Activated CD4-positive, alpha-beta memory T cell treated with anti-CD3 and anti-CD28 coated beads for 36 hours (primary cell): ENCODE results near the gene ACVR1B. TPM values are rescaled to one million over a fixed set of nuclear protein-coding genes. Genes with fewer than 3 reads are reported as not detected.

Source experiments
- CTCF ChIA-PET: fragments of 350-600 bp; sonication (Branson Sonifier 250); formaldehyde crosslinking; loops from one replicate; lab custom pipeline; 2021; ENCODE audit warnings: antibody characterized with exemption, inconsistent platforms; lab: Charles Lee
- POLR2A ChIA-PET: fragments of 350-600 bp; sonication (Branson Sonifier 250); formaldehyde crosslinking; loops from one replicate; lab custom pipeline; 2021; ENCODE audit warnings: antibody characterized with exemption; lab: Charles Lee
- DNase-seq: peaks from one replicate; pipeline ENCODE4 v3.0.0-alpha.2; 2020
- H3K27ac Mint-ChIP-seq: one replicate; pipeline ENCODE4 v1.8.0; 2021; ENCODE audit warnings: mixed read lengths
- H3K27me3 Mint-ChIP-seq: one replicate; pipeline ENCODE4 v1.8.0; 2021; ENCODE audit warnings: mixed read lengths
- H3K36me3 Mint-ChIP-seq: one replicate; pipeline ENCODE4 v1.8.0; 2021; ENCODE audit warnings: mixed read lengths
- H3K4me1 Mint-ChIP-seq: one replicate; pipeline ENCODE4 v1.8.0; 2021; ENCODE audit warnings: low read depth, mixed read lengths
- H3K4me3 Mint-ChIP-seq: one replicate; pipeline ENCODE4 v1.8.0; 2021; ENCODE audit warnings: mild to moderate bottlenecking, mixed read lengths
- H3K9me3 Mint-ChIP-seq: one replicate; pipeline ENCODE4 v1.8.0; 2021; ENCODE audit warnings: mixed read lengths
- intact Hi-C: fragments of 100-400 bp; cut with micrococcal nuclease; formaldehyde crosslinking; loops from one replicate; pipeline ENCODE4 v1.15.1; 2023
- total RNA-seq, 2 experiments: library from RNA; stranded (reverse); gene quantifications; one replicate each; pipeline ENCODE4 v1.2.3, GENCODE V29; 2021

The ACVR1B gene
- total RNA-seq, 2 experiments from 2014 or later = 8.0 to 8.3 TPM

GRCh38 chr12:52009081-52009751, 57.7 kb downstream of the ACVR1B start:
- H3K27ac Mint-ChIP-seq = no peak overlapping the region
- DNase-seq = no peak
- no peak overlapping the region for H3K4me3 Mint-ChIP-seq
- intact Hi-C loops = no loop called here
- H3K4me1 Mint-ChIP-seq = peaks cover 14% of the 10 kb centered on the region
- no peaks in the 10 kb centered on the region for H3K9me3 Mint-ChIP-seq
- CTCF ChIA-PET = interaction anchor here (0.7 to 8.8 kb wide), 4 partner anchors 12 to 38 kb away, joined by 3 to 168 read pairs (median 14); no protein-coding TSS in a partner anchor
- H3K36me3 Mint-ChIP-seq = peaks cover 12% of the 10 kb centered on the region
- peaks cover 2% of the 10 kb centered on the region for H3K27me3 Mint-ChIP-seq
- POLR2A ChIA-PET = interaction anchor here (0.5 kb wide), 1 partner anchor 911 kb away, joined by 3 read pairs; no protein-coding TSS in a partner anchor

GRCh38 chr12:52010152-52010622, 58.7 kb downstream of the ACVR1B start:
- intact Hi-C loops = no loop called here
- POLR2A ChIA-PET = interaction anchor here (0.9 kb wide), 1 partner anchor 13 kb away, joined by 3 read pairs; no protein-coding TSS in a partner anchor

GRCh38 chr12:52010692-52011601, 59.4 kb downstream of the ACVR1B start:
- POLR2A ChIA-PET = interaction anchor here (0.9 kb wide), 1 partner anchor 12 kb away, joined by 3 read pairs; no protein-coding TSS in a partner anchor
- no peak for DNase-seq
- intact Hi-C loops = no loop called here
- H3K27ac Mint-ChIP-seq = no peak overlapping the region
- H3K27me3 Mint-ChIP-seq = peaks cover 2% of the 10 kb centered on the region
- CTCF ChIA-PET = interaction anchor here (0.6 to 8.8 kb wide), 7 partner anchors 10 to 110 kb away, joined by 3 to 168 read pairs (median 6); no protein-coding TSS in a partner anchor
- H3K36me3 Mint-ChIP-seq = peaks cover 12% of the 10 kb centered on the region
- no peaks in the 10 kb centered on the region for H3K9me3 Mint-ChIP-seq
- peaks cover 12% of the 10 kb centered on the region for H3K4me1 Mint-ChIP-seq
- no peak overlapping the region for H3K4me3 Mint-ChIP-seq

More at GRCh38 chr12:52010152-52010622, 58.7 kb downstream of the ACVR1B start:
- CTCF ChIA-PET = interaction anchor here (0.6 to 8.8 kb wide), 6 partner anchors 11 to 111 kb away, joined by 3 to 168 read pairs (median 4); no protein-coding TSS in a partner anchor
- Mint-ChIP-seq H3K27ac (no peak overlapping the region), H3K27me3 (peaks cover 2% of the 10 kb centered on the region), H3K4me1 (peaks cover 14% of the 10 kb centered on the region), H3K4me3 (no peak overlapping the region), H3K36me3 (peaks cover 12% of the 10 kb centered on the region), H3K9me3 (no peaks in the 10 kb centered on the region)
- DNase-seq = no peak

GRCh38 chr12:52011602-52012214, 60.2 kb downstream of the ACVR1B start:
- POLR2A ChIA-PET = no interaction called here
- peaks cover 12% of the 10 kb centered on the region for H3K36me3 Mint-ChIP-seq

GRCh38 chr12:52013626-52014310, 62.3 kb downstream of the ACVR1B start:
- POLR2A ChIA-PET = no interaction called here
- no peaks in the 10 kb centered on the region for H3K27me3 Mint-ChIP-seq

More at GRCh38 chr12:52011602-52012214, 60.2 kb downstream of the ACVR1B start:
- intact Hi-C loops = no loop called here
- no peak for DNase-seq
- H3K4me3 Mint-ChIP-seq = no peak overlapping the region
- H3K4me1 Mint-ChIP-seq = peaks cover 7% of the 10 kb centered on the region
- no peak overlapping the region for H3K27ac Mint-ChIP-seq
- CTCF ChIA-PET = interaction anchor here (0.9 to 8.8 kb wide), 4 partner anchors 10 to 19 kb away, joined by 3 to 168 read pairs (median 6); no protein-coding TSS in a partner anchor
- no peaks in the 10 kb centered on the region for H3K9me3 Mint-ChIP-seq
- no peaks in the 10 kb centered on the region for H3K27me3 Mint-ChIP-seq

GRCh38 chr12:52014567-52015530, 63.4 kb downstream of the ACVR1B start:
- no peak overlapping the region for H3K27ac Mint-ChIP-seq
- ChIA-PET CTCF (interaction anchor here (0.6 to 3.5 kb wide), 3 partner anchors 10 to 23 kb away, joined by 4 to 20 read pairs (median 4); no protein-coding TSS in a partner anchor), POLR2A (no interaction called here)
- H3K36me3 Mint-ChIP-seq = peaks cover 12% of the 10 kb centered on the region
- H3K9me3 Mint-ChIP-seq = no peaks in the 10 kb centered on the region
- DNase-seq = no peak
- H3K4me3 Mint-ChIP-seq = no peak overlapping the region
- H3K4me1 Mint-ChIP-seq = no peaks in the 10 kb centered on the region
- intact Hi-C loops = no loop called here
- no peaks in the 10 kb centered on the region for H3K27me3 Mint-ChIP-seq

More at GRCh38 chr12:52013626-52014310, 62.3 kb downstream of the ACVR1B start:
- Mint-ChIP-seq H3K4me3 (no peak overlapping the region), H3K4me1 (no peaks in the 10 kb centered on the region), H3K27ac (no peak overlapping the region), H3K36me3 (peaks cover 12% of the 10 kb centered on the region), H3K9me3 (no peaks in the 10 kb centered on the region)
- CTCF ChIA-PET = interaction anchor here (0.8 to 3.5 kb wide), 2 partner anchors 11 to 20 kb away, joined by 3 to 20 read pairs; no protein-coding TSS in a partner anchor
- no peak for DNase-seq
- intact Hi-C loops = no loop called here

- H3K9me3 Mint-ChIP-seq = no peaks in the 10 kb centered on the region
- H3K27me3 Mint-ChIP-seq = no peaks in the 10 kb centered on the region
- CTCF ChIA-PET = interaction anchor here (0.6 to 3.5 kb wide), 3 partner anchors 9 to 24 kb away, joined by 4 to 20 read pairs (median 4); no protein-coding TSS in a partner anchor
- no peak overlapping the region for H3K27ac Mint-ChIP-seq
- H3K4me1 Mint-ChIP-seq = peaks cover 6% of the 10 kb centered on the region
- peaks cover 11% of the 10 kb centered on the region for H3K36me3 Mint-ChIP-seq
- H3K4me3 Mint-ChIP-seq = no peak overlapping the region
- POLR2A ChIA-PET = no interaction called here
- intact Hi-C loops = no loop called here
- DNase-seq = no peak
Measured at GRCh38 chr12:52015532-52016041, 64.1 kb downstream of the ACVR1B start.

- CTCF ChIA-PET = interaction anchor here (2.2 to 15.6 kb wide), 3 partner anchors 15 to 98 kb away, joined by 6 to 399 read pairs (median 12); no protein-coding TSS in a partner anchor
- POLR2A ChIA-PET = no interaction called here
- no peaks in the 10 kb centered on the region for H3K9me3 Mint-ChIP-seq
- DNase-seq = no peak
- H3K27me3 Mint-ChIP-seq = no peaks in the 10 kb centered on the region
- H3K27ac Mint-ChIP-seq = no peak overlapping the region
- H3K36me3 Mint-ChIP-seq = peaks cover 4% of the 10 kb centered on the region
- no peak overlapping the region for H3K4me3 Mint-ChIP-seq
- intact Hi-C loops = no loop called here
- H3K4me1 Mint-ChIP-seq = peaks cover 12% of the 10 kb centered on the region
Measured at GRCh38 chr12:52018433-52019112, 67.1 kb downstream of the ACVR1B start.

- no peak overlapping the region for H3K27ac Mint-ChIP-seq
- DNase-seq = no peak
- CTCF ChIA-PET = interaction anchor here (0.9 to 15.9 kb wide), 11 partner anchors 14 to 97 kb away, joined by 3 to 438 read pairs (median 12); partner anchors contain the start of genes ATG101, SMIM41 and TAMALIN
- H3K4me3 Mint-ChIP-seq = no peak overlapping the region
- no peaks in the 10 kb centered on the region for H3K9me3 Mint-ChIP-seq
- POLR2A ChIA-PET = no interaction called here
- no peaks in the 10 kb centered on the region for H3K36me3 Mint-ChIP-seq
- intact Hi-C loops = no loop called here
- H3K27me3 Mint-ChIP-seq = no peaks in the 10 kb centered on the region
- peaks cover 15% of the 10 kb centered on the region for H3K4me1 Mint-ChIP-seq
Measured at GRCh38 chr12:52019113-52019770, 67.7 kb downstream of the ACVR1B start.
